GM12878 (cell line): ENCODE data around the gene FAM193A. TPM values are rescaled to one million over a fixed set of nuclear protein-coding genes. Genes with fewer than 3 reads are reported as not detected.

ENCODE experiments used
- ATAC-seq: fragments of 200-7000 bp; cut with Tn5 transposase; 3 replicates; pipeline ENCODE4 v1.9.1; 2020; ENCODE audit warnings: mild to moderate bottlenecking, moderate library complexity
- BruUV-seq: library from RNA; stranded (reverse); fragments of 400-500 nt; replicated peaks from 2 replicates; lab custom pipeline; 2021; lab: Mats Ljungman, UMichigan
- CTCF ChIA-PET: fragments of 300-600 bp; sonication (Branson Sonifier 250); formaldehyde crosslinking; extraction: SDS; loops from one replicate; lab custom pipeline; 2021; ENCODE audit warnings: inconsistent platforms; lab: Yijun Ruan, JAX
- POLR2A ChIA-PET: fragments of 350-600 bp; formaldehyde crosslinking; extraction: SDS; loops from one replicate; lab custom pipeline; 2021; ENCODE audit warnings: inconsistent platforms; lab: Charles Lee
- RAD21 ChIA-PET: fragments of 300-600 bp; sonication (Branson Sonifier 250); formaldehyde crosslinking; loops from one replicate; lab custom pipeline; 2023; ENCODE audit warnings: antibody characterized with exemption; ENCODE audit not compliant: unreplicated experiment; lab: Charles Lee
- SMC1A ChIA-PET: fragments of 300-600 bp; sonication (Branson Sonifier 250); formaldehyde crosslinking; loops from one replicate; lab custom pipeline; 2023; ENCODE audit not compliant: unreplicated experiment, uncharacterized antibody; lab: Charles Lee
- DNase-seq: peaks from one replicate; pipeline ENCODE4 v3.0.0-alpha.2; 2011; ENCODE audit warnings: low read depth, low spot score
- FAIRE-seq: peaks from 3 replicates; lab custom pipeline; 2011; peaks lifted over from hg19 to GRCh38; lab: Jason Lieb, UNC
- H2AFZ ChIP-seq: 2 replicates; pipeline ENCODE4 v1.6.0; 2011; ENCODE audit warnings: low read depth, low read length, control low read depth; ENCODE audit not compliant: control insufficient read depth
- H3K27ac ChIP-seq: 2 replicates; pipeline ENCODE4 v1.5.1; 2011; ENCODE audit warnings: control low read depth; ENCODE audit not compliant: control insufficient read depth, insufficient read depth
- H3K27me3 ChIP-seq, 2 experiments: replicated peaks in 1 of 2; 2 replicates each; pipeline versions ENCODE4 v1.6.0 to v1.6.1; 2011; ENCODE audit warnings: low read length in 1 of 2; ENCODE audit not compliant: control insufficient read depth in 2 of 2, insufficient read depth in 2 of 2
- H3K36me3 ChIP-seq, 2 experiments: 2 replicates each; pipeline ENCODE4 v1.5.1; 2011; ENCODE audit warnings: low read length in 1 of 2; ENCODE audit not compliant: control insufficient read depth in 2 of 2, insufficient read depth in 2 of 2
- H3K4me1 ChIP-seq: 2 replicates; pipeline ENCODE4 v1.6.1; 2011; ENCODE audit warnings: mild to moderate bottlenecking, low read length, moderate library complexity, mixed read lengths; ENCODE audit not compliant: control insufficient read depth, insufficient read depth
- H3K4me2 ChIP-seq: 2 replicates; pipeline ENCODE4 v1.6.0; 2011; ENCODE audit warnings: control low read depth; ENCODE audit not compliant: control insufficient read depth, insufficient read depth
- H3K4me3 ChIP-seq: fragments of 200-600 bp; sonication (generic); 2 replicates; pipeline ENCODE4 v1.5.1; 2016
- H3K79me2 ChIP-seq: 2 replicates; pipeline ENCODE4 v1.6.0; 2011; ENCODE audit warnings: low read length; ENCODE audit not compliant: control insufficient read depth, insufficient read depth
- H3K9ac ChIP-seq: 2 replicates; pipeline ENCODE4 v1.8.0; 2011; ENCODE audit warnings: low read length, control low read depth, mixed read lengths; ENCODE audit not compliant: control insufficient read depth, insufficient read depth
- H3K9me3 ChIP-seq: replicated peaks from 3 replicates; pipeline ENCODE4 v1.5.1; 2011; ENCODE audit warnings: mild to moderate bottlenecking, low read length; ENCODE audit not compliant: control insufficient read depth, insufficient read depth
- H4K20me1 ChIP-seq: 2 replicates; pipeline ENCODE4 v1.6.0; 2011; ENCODE audit not compliant: control insufficient read depth, insufficient read depth
- ATF7 ChIP-seq: fragments of 450-650 bp; IDR thresholded peaks from 2 replicates; pipeline ENCODE4 v1.6.1; 2016; ENCODE audit warnings: low read depth, mild to moderate bottlenecking
- BHLHE40 ChIP-seq, 2 experiments: fragments of 450-650 bp in 1 of 2; IDR thresholded peaks; 2 replicates each; pipeline ENCODE4 v1.6.1; 2011 to 2017; ENCODE audit warnings: low read depth in 2 of 2, borderline replicate concordance in 1 of 2, improper control_type of control experiment in 1 of 2, low read length in 1 of 2, mild to moderate bottlenecking in 1 of 2
- CHD4 ChIP-seq: fragments of 200-600 bp; sonication (generic); IDR thresholded peaks from 2 replicates; pipeline ENCODE4 v1.6.1; 2016; ENCODE audit warnings: mild to moderate bottlenecking
- CREB1 ChIP-seq: IDR thresholded peaks from 2 replicates; pipeline ENCODE4 v1.6.1; 2012; ENCODE audit warnings: low read depth, mild to moderate bottlenecking, inconsistent platforms
- ESRRA ChIP-seq: IDR thresholded peaks from 2 replicates; pipeline ENCODE4 v1.6.1; 2012; ENCODE audit warnings: mild to moderate bottlenecking, low read length, improper control_type of control experiment
- FOS ChIP-seq: IDR thresholded peaks from 3 replicates; pipeline ENCODE4 v1.6.1; 2011; ENCODE audit warnings: borderline replicate concordance; ENCODE audit not compliant: insufficient read length; ENCODE audit errors: extremely low read depth
- HDGF ChIP-seq: fragments of 450-650 bp; IDR thresholded peaks from 2 replicates; pipeline ENCODE4 v1.6.1; 2016; ENCODE audit warnings: antibody characterized with exemption
- PAX5 ChIP-seq: IDR thresholded peaks from 2 replicates; pipeline ENCODE4 v1.6.1; 2011; ENCODE audit warnings: low read depth, low read length, borderline replicate concordance
- PML ChIP-seq: IDR thresholded peaks from 2 replicates; pipeline ENCODE4 v1.6.1; 2012; ENCODE audit warnings: low read length, inconsistent platforms
- POLR2AphosphoS5 ChIP-seq: IDR thresholded peaks from 2 replicates; pipeline ENCODE4 v1.6.1; 2011; ENCODE audit warnings: mild to moderate bottlenecking, low read length, inconsistent platforms
- REST ChIP-seq: IDR thresholded peaks from 2 replicates; pipeline ENCODE4 v1.6.1; 2012; ENCODE audit warnings: mild to moderate bottlenecking, low read depth, low read length
- SMAD5 ChIP-seq: IDR thresholded peaks from 2 replicates; pipeline ENCODE4 v1.6.1; 2016; ENCODE audit warnings: antibody characterized with exemption, low read depth
- SMARCA5 ChIP-seq: fragments of 450-650 bp; IDR thresholded peaks from 2 replicates; pipeline ENCODE4 v1.6.1; 2017; ENCODE audit warnings: mild to moderate bottlenecking
- SRF ChIP-seq, 2 experiments: IDR thresholded peaks; 2 replicates each; pipeline ENCODE4 v1.6.1; 2011; ENCODE audit warnings: low read depth in 2 of 2, low read length in 2 of 2, mild to moderate bottlenecking in 1 of 2, moderate library complexity in 1 of 2
- ZNF207 ChIP-seq: fragments of 450-650 bp; IDR thresholded peaks from 2 replicates; pipeline ENCODE4 v1.6.1; 2014; ENCODE audit warnings: antibody characterized with exemption, mild to moderate bottlenecking, borderline replicate concordance
- ZNF24 ChIP-seq: fragments of 450-650 bp; IDR thresholded peaks from 2 replicates; pipeline ENCODE4 v1.6.1; 2017; ENCODE audit warnings: antibody characterized with exemption, mild to moderate bottlenecking
- ZNF384 ChIP-seq: IDR thresholded peaks from 2 replicates; pipeline ENCODE4 v1.6.1; 2012; ENCODE audit warnings: low read depth, mild to moderate bottlenecking, low read length, improper control_type of control experiment, borderline replicate concordance
- WGBS: methylation state at CpG from one replicate; pipeline ENCODE4 v1.1.6; 2016; ENCODE audit warnings: low lambda C conversion rate; ENCODE audit not compliant: insufficient replicate concordance, insufficient coverage; ENCODE audit errors: missing lambda C conversion rate; 5-methylcytosine and 5-hydroxymethylcytosine counted together
- in situ Hi-C: fragments of 300-500 bp; cut with MboI; formaldehyde crosslinking; loops from 9 replicates; pipeline ENCODE4 v1.14.3; 2018; ENCODE audit warnings: mixed read lengths
- intact Hi-C: fragments of 100-400 bp; cut with micrococcal nuclease; formaldehyde crosslinking; loops from one replicate; pipeline ENCODE4 v1.14.2; 2022; ENCODE audit not compliant: unreplicated experiment
- polyA plus RNA-seq, 11 experiments: library from polyadenylated mRNA; depleted of rRNA in 4 of 11; unstranded in 6 of 11; stranded (reverse) in 5 of 11; fragments of >200 nt; fragmentation: Nextera tagmentation in 4 of 11; fragmentation: Illumina TruSeq in 1 of 11; extraction: Ambion mirVana in 4 of 11; extraction: Trizol in 1 of 11; gene quantifications; 1 replicate in 1 of 11; 2 replicates in 10 of 11; pipeline versions ENCODE4 v1.2.1 to v1.2.3, GENCODE V29; 2011 to 2016; ENCODE audit warnings: inconsistent platforms in 2 of 11, missing spikeins in 2 of 11, low read depth in 1 of 11
- total RNA-seq, 4 experiments: library from RNA; depleted of rRNA in 3 of 4; stranded (reverse); fragments of >200 nt in 3 of 4; fragmentation: Illumina TruSeq in 1 of 4; extraction: Trizol in 1 of 4; gene quantifications; 2 replicates each; pipeline versions ENCODE4 v1.2.1 to v1.2.3, GENCODE V29; 2013 to 2021
- TF ChIP-seq, protein P1 (sequence below): fragments of 150-350 bp; IDR thresholded peaks from 2 replicates; pipeline ENCODE4 v1.6.1; 2016; ENCODE audit warnings: low read depth, low read length

The FAM193A gene
- total and polyA plus RNA-seq, 10 of the 15 experiments (the other 5 are each of a cell fraction or from before 2014, with no cell fraction given): 0.52 to 23.3 (median 7.4) TPM

DNA sequence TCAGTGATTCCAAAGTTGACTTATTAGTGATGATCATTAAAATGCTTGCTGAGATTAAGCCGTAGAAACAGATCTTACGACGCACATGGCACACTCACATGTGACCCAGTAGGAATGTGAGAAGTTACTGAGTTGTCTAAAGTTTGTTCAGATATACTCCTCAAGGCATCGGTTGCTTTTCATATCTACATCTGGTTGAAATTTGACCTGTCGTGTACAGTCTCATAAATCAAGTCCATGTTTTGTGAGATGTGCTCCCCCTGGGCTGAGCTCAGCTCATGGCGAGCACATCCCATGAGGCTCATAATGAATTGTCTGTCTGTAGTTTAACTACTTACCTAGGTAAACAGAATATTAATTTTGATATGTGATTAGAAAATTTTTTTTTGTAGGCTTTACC, 152.7 kb downstream of the FAM193A start:
- Histone ChIP-seq H3K4me1 (peaks cover 34% of the 10 kb centered on the region), H3K27me3 (no peaks in the 10 kb centered on the region), H3K4me3 (no peak overlapping the region), H2AFZ (no peak overlapping the region), H3K4me2 (no peak overlapping the region), H3K27ac (no peak overlapping the region), H4K20me1 (no peaks in the 10 kb centered on the region), H3K36me3 (peaks cover 23 to 35% of the 10 kb centered on the region in 2 experiments), H3K9me3 (no peaks in the 10 kb centered on the region), H3K79me2 (no peaks in the 10 kb centered on the region; the same call in 1 of the 2 replicates), H3K9ac (no peak overlapping the region)
- ChIA-PET POLR2A (no interaction called here), RAD21 (interaction anchor here (1.6 to 4.1 kb wide), 2 partner anchors 16 to 58 kb away, joined by 5 to 25 read pairs; no protein-coding TSS in a partner anchor), SMC1A (interaction anchor here (1.3 to 4.0 kb wide), 3 partner anchors 16 to 90 kb away, joined by 3 to 23 read pairs (median 5); no protein-coding TSS in a partner anchor), CTCF (interaction anchor here (1.4 kb wide), 1 partner anchor 16 kb away, joined by 4 read pairs; no protein-coding TSS in a partner anchor)
- in situ Hi-C loops (no loop called here), intact Hi-C loops (no loop called here)
- no peak for TF ChIP-seq FOS
- no peak for TF ChIP-seq ZNF24
- no peak for TF ChIP-seq POLR2AphosphoS5
- TF ChIP-seq ZNF207: no peak
- TF ChIP-seq HDGF: no peak
- no peak for TF ChIP-seq SMARCA5
- TF ChIP-seq PML: no peak
- no peak for TF ChIP-seq ZNF384
- TF ChIP-seq, protein P1, sequence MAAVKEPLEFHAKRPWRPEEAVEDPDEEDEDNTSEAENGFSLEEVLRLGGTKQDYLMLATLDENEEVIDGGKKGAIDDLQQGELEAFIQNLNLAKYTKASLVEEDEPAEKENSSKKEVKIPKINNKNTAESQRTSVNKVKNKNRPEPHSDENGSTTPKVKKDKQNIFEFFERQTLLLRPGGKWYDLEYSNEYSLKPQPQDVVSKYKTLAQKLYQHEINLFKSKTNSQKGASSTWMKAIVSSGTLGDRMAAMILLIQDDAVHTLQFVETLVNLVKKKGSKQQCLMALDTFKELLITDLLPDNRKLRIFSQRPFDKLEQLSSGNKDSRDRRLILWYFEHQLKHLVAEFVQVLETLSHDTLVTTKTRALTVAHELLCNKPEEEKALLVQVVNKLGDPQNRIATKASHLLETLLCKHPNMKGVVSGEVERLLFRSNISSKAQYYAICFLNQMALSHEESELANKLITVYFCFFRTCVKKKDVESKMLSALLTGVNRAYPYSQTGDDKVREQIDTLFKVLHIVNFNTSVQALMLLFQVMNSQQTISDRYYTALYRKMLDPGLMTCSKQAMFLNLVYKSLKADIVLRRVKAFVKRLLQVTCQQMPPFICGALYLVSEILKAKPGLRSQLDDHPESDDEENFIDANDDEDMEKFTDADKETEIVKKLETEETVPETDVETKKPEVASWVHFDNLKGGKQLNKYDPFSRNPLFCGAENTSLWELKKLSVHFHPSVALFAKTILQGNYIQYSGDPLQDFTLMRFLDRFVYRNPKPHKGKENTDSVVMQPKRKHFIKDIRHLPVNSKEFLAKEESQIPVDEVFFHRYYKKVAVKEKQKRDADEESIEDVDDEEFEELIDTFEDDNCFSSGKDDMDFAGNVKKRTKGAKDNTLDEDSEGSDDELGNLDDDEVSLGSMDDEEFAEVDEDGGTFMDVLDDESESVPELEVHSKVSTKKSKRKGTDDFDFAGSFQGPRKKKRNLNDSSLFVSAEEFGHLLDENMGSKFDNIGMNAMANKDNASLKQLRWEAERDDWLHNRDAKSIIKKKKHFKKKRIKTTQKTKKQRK: no peak
- TF ChIP-seq ATF7: no peak
- TF ChIP-seq SRF (IDR thresholded peaks at IDR 0.05; ENCODE audit: low read depth in 2 of 2, low read length in 2 of 2): no peak
- no peak for TF ChIP-seq CREB1
- no peak for TF ChIP-seq BHLHE40 (IDR thresholded peaks at IDR 0.05; ENCODE audit: borderline replicate concordance in 1 of 2, low read depth in 2 of 2, low read length in 1 of 2)
- TF ChIP-seq REST: no peak
- no peak for TF ChIP-seq ESRRA
- TF ChIP-seq PAX5: no peak
- no peak for TF ChIP-seq SMAD5
- TF ChIP-seq CHD4: no peak
- BruUV-seq: no TSS peak
- DNase-seq: no peak
- ATAC-seq: no peak
- 90% methylated on average over 6 of the region's 6 CpGs for WGBS
- FAIRE-seq: no peak
